ENCODE results near the gene ITFG2. TPM values are rescaled to one million over a fixed set of nuclear protein-coding genes. Genes with fewer than 3 reads are reported as not detected.

Gene ITFG2
- total RNA-seq, 1 experiment from 2014 or later, result 23.9 TPM

DNA sequence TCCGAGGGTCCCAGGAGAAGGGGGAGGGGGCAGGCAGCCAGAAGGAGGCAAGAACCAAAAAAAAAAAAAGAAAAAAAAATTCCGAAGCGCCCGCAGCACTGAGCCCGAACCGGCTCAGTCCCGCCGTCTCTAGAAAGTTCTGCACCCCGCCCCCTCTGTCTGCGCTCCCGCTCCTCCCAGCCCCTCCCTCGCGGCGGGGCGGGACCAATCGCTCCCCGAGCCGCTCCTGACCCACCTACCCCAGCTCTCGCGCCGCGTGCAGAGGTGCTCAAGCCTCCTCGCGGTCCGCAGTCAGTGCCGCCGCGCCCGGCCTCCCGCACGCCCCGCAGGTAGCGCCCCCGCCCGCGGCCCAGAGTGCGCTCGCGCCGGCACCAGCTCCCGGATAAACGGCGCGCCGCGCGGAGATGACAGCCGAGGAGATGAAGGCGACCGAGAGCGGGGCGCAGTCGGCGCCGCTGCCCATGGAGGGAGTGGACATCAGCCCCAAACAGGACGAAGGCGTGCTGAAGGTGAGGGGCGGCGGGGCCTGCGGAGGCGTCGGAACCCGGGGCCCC, 17.7 kb upstream of the ITFG2 start, which contains the start of gene FKBP4:
FKBP4 (plus strand) TSS at position 235 of the 554 bp plus-strand sequence; CDS start at position 405, 170 bp downstream.
- Mint-ChIP-seq H3K27me3 (ENCODE audit: low read depth) (no peaks in the 10 kb centered on the region), H3K4me3 (peak within 1 kb of the TSS; percentile 84), H3K36me3 (peaks cover 38% of the 10 kb centered on the region), H3K4me1 (peaks cover 36% of the 10 kb centered on the region), H3K9me3 (no peaks in the 10 kb centered on the region), H3K27ac (no peak within 1 kb of the TSS)
- POLR2A ChIA-PET, result interaction anchor here (0.8 to 1.3 kb wide), 6 partner anchors 12 to 112 kb away, joined by 3 to 5 read pairs (median 4); partner anchors contain the start of genes FOXM1 and RHNO1
- ATAC-seq (peak; percentile 85), DNase-seq (ENCODE audit: low spot score) (peak; percentile 93)
- CTCF ChIA-PET, result interaction anchor here (0.6 to 3.4 kb wide), 9 partner anchors 11 to 418 kb away, joined by 3 to 31 read pairs (median 4); no protein-coding TSS in a partner anchor
- TF ChIP-seq ATF1 (CRISPR knock-in tag; IDR thresholded peaks at IDR 0.05) (no peak), JUN (CRISPR knock-in tag; IDR thresholded peaks at IDR 0.05) (no peak; the same call in 1 of the 2 replicates), RORB (CRISPR knock-in tag; IDR thresholded peaks at IDR 0.05) (no peak), GRHL2 (CRISPR knock-in tag; IDR thresholded peaks at IDR 0.05; ENCODE audit: insufficient replicate concordance, severe bottlenecking) (no peak), ZNF219 (CRISPR knock-in tag; IDR thresholded peaks at IDR 0.05; ENCODE audit: borderline replicate concordance) (peak; percentile 72; the same call in 1 of the 2 replicates), SP1 (CRISPR knock-in tag; conservative IDR thresholded peaks at IDR 0.05) (peak; percentile 82), FOXJ3 (CRISPR knock-in tag; IDR thresholded peaks at IDR 0.05; ENCODE audit: borderline replicate concordance) (no peak), NR1H2 (CRISPR knock-in tag; IDR thresholded peaks at IDR 0.05) (no peak), EMX1 (CRISPR knock-in tag; IDR thresholded peaks at IDR 0.05) (no peak), NR3C1 (CRISPR knock-in tag; conservative IDR thresholded peaks at IDR 0.05; ENCODE audit: low read depth) (peak; percentile 82; the same call in 1 of the 2 replicates), SMAD3 (CRISPR knock-in tag; IDR thresholded peaks at IDR 0.05; ENCODE audit: borderline replicate concordance) (no peak; the same call in 1 of the 2 replicates), ELF4 (CRISPR knock-in tag; IDR thresholded peaks at IDR 0.05; ENCODE audit: low read depth) (peak; percentile 88; the same call in 1 of the 2 replicates), ZBTB21 (CRISPR knock-in tag; IDR thresholded peaks at IDR 0.05; ENCODE audit: borderline replicate concordance) (peak; percentile 73; the same call in 1 of the 2 replicates)
- TF ChIP-seq, protein P1, sequence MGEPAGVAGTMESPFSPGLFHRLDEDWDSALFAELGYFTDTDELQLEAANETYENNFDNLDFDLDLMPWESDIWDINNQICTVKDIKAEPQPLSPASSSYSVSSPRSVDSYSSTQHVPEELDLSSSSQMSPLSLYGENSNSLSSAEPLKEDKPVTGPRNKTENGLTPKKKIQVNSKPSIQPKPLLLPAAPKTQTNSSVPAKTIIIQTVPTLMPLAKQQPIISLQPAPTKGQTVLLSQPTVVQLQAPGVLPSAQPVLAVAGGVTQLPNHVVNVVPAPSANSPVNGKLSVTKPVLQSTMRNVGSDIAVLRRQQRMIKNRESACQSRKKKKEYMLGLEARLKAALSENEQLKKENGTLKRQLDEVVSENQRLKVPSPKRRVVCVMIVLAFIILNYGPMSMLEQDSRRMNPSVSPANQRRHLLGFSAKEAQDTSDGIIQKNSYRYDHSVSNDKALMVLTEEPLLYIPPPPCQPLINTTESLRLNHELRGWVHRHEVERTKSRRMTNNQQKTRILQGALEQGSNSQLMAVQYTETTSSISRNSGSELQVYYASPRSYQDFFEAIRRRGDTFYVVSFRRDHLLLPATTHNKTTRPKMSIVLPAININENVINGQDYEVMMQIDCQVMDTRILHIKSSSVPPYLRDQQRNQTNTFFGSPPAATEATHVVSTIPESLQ (CRISPR knock-in tag; IDR thresholded peaks at IDR 0.05), result no peak
- TF ChIP-seq, protein P2, sequence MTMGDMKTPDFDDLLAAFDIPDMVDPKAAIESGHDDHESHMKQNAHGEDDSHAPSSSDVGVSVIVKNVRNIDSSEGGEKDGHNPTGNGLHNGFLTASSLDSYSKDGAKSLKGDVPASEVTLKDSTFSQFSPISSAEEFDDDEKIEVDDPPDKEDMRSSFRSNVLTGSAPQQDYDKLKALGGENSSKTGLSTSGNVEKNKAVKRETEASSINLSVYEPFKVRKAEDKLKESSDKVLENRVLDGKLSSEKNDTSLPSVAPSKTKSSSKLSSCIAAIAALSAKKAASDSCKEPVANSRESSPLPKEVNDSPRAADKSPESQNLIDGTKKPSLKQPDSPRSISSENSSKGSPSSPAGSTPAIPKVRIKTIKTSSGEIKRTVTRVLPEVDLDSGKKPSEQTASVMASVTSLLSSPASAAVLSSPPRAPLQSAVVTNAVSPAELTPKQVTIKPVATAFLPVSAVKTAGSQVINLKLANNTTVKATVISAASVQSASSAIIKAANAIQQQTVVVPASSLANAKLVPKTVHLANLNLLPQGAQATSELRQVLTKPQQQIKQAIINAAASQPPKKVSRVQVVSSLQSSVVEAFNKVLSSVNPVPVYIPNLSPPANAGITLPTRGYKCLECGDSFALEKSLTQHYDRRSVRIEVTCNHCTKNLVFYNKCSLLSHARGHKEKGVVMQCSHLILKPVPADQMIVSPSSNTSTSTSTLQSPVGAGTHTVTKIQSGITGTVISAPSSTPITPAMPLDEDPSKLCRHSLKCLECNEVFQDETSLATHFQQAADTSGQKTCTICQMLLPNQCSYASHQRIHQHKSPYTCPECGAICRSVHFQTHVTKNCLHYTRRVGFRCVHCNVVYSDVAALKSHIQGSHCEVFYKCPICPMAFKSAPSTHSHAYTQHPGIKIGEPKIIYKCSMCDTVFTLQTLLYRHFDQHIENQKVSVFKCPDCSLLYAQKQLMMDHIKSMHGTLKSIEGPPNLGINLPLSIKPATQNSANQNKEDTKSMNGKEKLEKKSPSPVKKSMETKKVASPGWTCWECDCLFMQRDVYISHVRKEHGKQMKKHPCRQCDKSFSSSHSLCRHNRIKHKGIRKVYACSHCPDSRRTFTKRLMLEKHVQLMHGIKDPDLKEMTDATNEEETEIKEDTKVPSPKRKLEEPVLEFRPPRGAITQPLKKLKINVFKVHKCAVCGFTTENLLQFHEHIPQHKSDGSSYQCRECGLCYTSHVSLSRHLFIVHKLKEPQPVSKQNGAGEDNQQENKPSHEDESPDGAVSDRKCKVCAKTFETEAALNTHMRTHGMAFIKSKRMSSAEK (CRISPR knock-in tag; IDR thresholded peaks at IDR 0.05; ENCODE audit: borderline replicate concordance), result no peak
- TF ChIP-seq, protein P3, sequence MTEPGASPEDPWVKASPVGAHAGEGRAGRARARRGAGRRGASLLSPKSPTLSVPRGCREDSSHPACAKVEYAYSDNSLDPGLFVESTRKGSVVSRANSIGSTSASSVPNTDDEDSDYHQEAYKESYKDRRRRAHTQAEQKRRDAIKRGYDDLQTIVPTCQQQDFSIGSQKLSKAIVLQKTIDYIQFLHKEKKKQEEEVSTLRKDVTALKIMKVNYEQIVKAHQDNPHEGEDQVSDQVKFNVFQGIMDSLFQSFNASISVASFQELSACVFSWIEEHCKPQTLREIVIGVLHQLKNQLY (CRISPR knock-in tag; IDR thresholded peaks at IDR 0.05), result no peak
- TF ChIP-seq, protein P4, sequence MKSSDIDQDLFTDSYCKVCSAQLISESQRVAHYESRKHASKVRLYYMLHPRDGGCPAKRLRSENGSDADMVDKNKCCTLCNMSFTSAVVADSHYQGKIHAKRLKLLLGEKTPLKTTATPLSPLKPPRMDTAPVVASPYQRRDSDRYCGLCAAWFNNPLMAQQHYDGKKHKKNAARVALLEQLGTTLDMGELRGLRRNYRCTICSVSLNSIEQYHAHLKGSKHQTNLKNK (CRISPR knock-in tag; IDR thresholded peaks at IDR 0.05), result no peak
- TF ChIP-seq, protein P5, sequence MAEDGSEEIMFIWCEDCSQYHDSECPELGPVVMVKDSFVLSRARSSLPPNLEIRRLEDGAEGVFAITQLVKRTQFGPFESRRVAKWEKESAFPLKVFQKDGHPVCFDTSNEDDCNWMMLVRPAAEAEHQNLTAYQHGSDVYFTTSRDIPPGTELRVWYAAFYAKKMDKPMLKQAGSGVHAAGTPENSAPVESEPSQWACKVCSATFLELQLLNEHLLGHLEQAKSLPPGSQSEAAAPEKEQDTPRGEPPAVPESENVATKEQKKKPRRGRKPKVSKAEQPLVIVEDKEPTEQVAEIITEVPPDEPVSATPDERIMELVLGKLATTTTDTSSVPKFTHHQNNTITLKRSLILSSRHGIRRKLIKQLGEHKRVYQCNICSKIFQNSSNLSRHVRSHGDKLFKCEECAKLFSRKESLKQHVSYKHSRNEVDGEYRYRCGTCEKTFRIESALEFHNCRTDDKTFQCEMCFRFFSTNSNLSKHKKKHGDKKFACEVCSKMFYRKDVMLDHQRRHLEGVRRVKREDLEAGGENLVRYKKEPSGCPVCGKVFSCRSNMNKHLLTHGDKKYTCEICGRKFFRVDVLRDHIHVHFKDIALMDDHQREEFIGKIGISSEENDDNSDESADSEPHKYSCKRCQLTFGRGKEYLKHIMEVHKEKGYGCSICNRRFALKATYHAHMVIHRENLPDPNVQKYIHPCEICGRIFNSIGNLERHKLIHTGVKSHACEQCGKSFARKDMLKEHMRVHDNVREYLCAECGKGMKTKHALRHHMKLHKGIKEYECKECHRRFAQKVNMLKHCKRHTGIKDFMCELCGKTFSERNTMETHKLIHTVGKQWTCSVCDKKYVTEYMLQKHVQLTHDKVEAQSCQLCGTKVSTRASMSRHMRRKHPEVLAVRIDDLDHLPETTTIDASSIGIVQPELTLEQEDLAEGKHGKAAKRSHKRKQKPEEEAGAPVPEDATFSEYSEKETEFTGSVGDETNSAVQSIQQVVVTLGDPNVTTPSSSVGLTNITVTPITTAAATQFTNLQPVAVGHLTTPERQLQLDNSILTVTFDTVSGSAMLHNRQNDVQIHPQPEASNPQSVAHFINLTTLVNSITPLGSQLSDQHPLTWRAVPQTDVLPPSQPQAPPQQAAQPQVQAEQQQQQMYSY (CRISPR knock-in tag; IDR thresholded peaks at IDR 0.05), result no peak
- TF ChIP-seq, protein P6, sequence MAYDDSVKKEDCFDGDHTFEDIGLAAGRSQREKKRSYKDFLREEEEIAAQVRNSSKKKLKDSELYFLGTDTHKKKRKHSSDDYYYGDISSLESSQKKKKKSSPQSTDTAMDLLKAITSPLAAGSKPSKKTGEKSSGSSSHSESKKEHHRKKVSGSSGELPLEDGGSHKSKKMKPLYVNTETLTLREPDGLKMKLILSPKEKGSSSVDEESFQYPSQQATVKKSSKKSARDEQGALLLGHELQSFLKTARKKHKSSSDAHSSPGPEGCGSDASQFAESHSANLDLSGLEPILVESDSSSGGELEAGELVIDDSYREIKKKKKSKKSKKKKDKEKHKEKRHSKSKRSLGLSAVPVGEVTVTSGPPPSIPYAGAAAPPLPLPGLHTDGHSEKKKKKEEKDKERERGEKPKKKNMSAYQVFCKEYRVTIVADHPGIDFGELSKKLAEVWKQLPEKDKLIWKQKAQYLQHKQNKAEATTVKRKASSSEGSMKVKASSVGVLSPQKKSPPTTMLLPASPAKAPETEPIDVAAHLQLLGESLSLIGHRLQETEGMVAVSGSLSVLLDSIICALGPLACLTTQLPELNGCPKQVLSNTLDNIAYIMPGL (CRISPR knock-in tag; IDR thresholded peaks at IDR 0.05), result no peak; the same call in 1 of the 2 replicates
- TF ChIP-seq, protein P7, sequence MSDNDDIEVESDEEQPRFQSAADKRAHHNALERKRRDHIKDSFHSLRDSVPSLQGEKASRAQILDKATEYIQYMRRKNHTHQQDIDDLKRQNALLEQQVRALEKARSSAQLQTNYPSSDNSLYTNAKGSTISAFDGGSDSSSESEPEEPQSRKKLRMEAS (CRISPR knock-in tag; IDR thresholded peaks at IDR 0.05), result peak; percentile 70; the same call in 1 of the 2 replicates
- TF ChIP-seq, protein P8, sequence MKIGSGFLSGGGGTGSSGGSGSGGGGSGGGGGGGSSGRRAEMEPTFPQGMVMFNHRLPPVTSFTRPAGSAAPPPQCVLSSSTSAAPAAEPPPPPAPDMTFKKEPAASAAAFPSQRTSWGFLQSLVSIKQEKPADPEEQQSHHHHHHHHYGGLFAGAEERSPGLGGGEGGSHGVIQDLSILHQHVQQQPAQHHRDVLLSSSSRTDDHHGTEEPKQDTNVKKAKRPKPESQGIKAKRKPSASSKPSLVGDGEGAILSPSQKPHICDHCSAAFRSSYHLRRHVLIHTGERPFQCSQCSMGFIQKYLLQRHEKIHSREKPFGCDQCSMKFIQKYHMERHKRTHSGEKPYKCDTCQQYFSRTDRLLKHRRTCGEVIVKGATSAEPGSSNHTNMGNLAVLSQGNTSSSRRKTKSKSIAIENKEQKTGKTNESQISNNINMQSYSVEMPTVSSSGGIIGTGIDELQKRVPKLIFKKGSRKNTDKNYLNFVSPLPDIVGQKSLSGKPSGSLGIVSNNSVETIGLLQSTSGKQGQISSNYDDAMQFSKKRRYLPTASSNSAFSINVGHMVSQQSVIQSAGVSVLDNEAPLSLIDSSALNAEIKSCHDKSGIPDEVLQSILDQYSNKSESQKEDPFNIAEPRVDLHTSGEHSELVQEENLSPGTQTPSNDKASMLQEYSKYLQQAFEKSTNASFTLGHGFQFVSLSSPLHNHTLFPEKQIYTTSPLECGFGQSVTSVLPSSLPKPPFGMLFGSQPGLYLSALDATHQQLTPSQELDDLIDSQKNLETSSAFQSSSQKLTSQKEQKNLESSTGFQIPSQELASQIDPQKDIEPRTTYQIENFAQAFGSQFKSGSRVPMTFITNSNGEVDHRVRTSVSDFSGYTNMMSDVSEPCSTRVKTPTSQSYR (CRISPR knock-in tag; IDR thresholded peaks at IDR 0.05), result no peak

All from WTC11 (cell line).